ENCODE results near the gene ARL11. TPM values are rescaled to one million over a fixed set of nuclear protein-coding genes. Genes with fewer than 3 reads are reported as not detected.
"Not testable (repeated sequence)": the region's sequence is repeated elsewhere in the genome, so short reads cannot be mapped to it uniquely, and the experiment has no call there.

ARL11 gene
- total and polyA plus RNA-seq, 4 donors: 0.08 to 1.8 (median 1.4) TPM

GRCh38 chr13:49606747-49607648 lies 21.3 kb upstream of the ARL11 start:
- H3K9me3 ChIP-seq (ENCODE audit: control insufficient read depth, low read length): no peaks in the 10 kb centered on the region
- no peak overlapping the region for H3K27ac ChIP-seq (ENCODE audit: low read depth in 1 of 2, low read length in 2 of 2)
- intact Hi-C loops (cut with DNase I): loop anchor here (5.0 to 10.0 kb wide), 5 partner anchors 55 to 305 kb away; partner anchors contain the start of gene PHF11 (in 1 of the 2)
- ATAC-seq (ENCODE audit: low FRiP score): peak; percentile 93
- WGBS, 2 donors: 26% methylated on average over 15 of the region's 15 CpGs
- peak; percentile 93 to 94 for DNase-seq
- no peaks in the 10 kb centered on the region for H3K4me1 ChIP-seq (ENCODE audit: control insufficient read depth in 1 of 2, insufficient read depth in 2 of 2, low read length in 2 of 2)
- H3K4me3 ChIP-seq (ENCODE audit: low read length in 2 of 2): peak overlapping the region in 1 of 2 donors; percentile 31
- no peaks in the 10 kb centered on the region for H3K27me3 ChIP-seq (ENCODE audit: control insufficient read depth in 1 of 2, insufficient read depth in 2 of 2, low read length in 1 of 2)
- no peaks in the 10 kb centered on the region for H3K36me3 ChIP-seq (ENCODE audit: control insufficient read depth in 1 of 2, insufficient read depth in 2 of 2, low read length in 1 of 2)

GRCh38 chr13:49607761-49608160 lies 20.5 kb upstream of the ARL11 start:
- H3K27ac ChIP-seq (ENCODE audit: low read depth in 1 of 2, low read length in 2 of 2): no peak overlapping the region
- whole genome bisulfite sequencing, 2 donors: 25 to 30% methylated on average over 5 of the region's 5 CpGs
- DNase-seq (no peak), ATAC-seq (ENCODE audit: low FRiP score) (no peak)
- intact Hi-C loops (cut with DNase I): loop anchor here (5.0 to 10.0 kb wide), 5 partner anchors 55 to 305 kb away; partner anchors contain the start of gene PHF11 (in 1 of the 2)
- no peak overlapping the region for H3K4me3 ChIP-seq (ENCODE audit: low read length in 2 of 2)
- no peaks in the 10 kb centered on the region for H3K4me1 ChIP-seq (ENCODE audit: control insufficient read depth in 1 of 2, insufficient read depth in 2 of 2, low read length in 2 of 2)
- H3K9me3 ChIP-seq (ENCODE audit: control insufficient read depth, low read length): no peaks in the 10 kb centered on the region
- H3K27me3 ChIP-seq (ENCODE audit: control insufficient read depth in 1 of 2, insufficient read depth in 2 of 2, low read length in 1 of 2): no peaks in the 10 kb centered on the region
- no peaks in the 10 kb centered on the region for H3K36me3 ChIP-seq (ENCODE audit: control insufficient read depth in 1 of 2, insufficient read depth in 2 of 2, low read length in 1 of 2)

- H3K9me3 ChIP-seq (ENCODE audit: control insufficient read depth, low read length): no peaks in the 10 kb centered on the region
- ATAC-seq (ENCODE audit: low FRiP score): no peak
- 95 to 100% methylated on average over 1 of the region's 1 CpG for WGBS, 2 donors
- no peaks in the 10 kb centered on the region for H3K36me3 ChIP-seq (ENCODE audit: control insufficient read depth in 1 of 2, insufficient read depth in 2 of 2, low read length in 1 of 2)
- H3K27ac ChIP-seq (ENCODE audit: low read depth in 1 of 2, low read length in 2 of 2): no peak overlapping the region
- no peak overlapping the region for H3K4me3 ChIP-seq (ENCODE audit: low read length in 2 of 2)
- H3K27me3 ChIP-seq (ENCODE audit: control insufficient read depth in 1 of 2, insufficient read depth in 2 of 2, low read length in 1 of 2): no peaks in the 10 kb centered on the region
- H3K4me1 ChIP-seq (ENCODE audit: control insufficient read depth in 1 of 2, insufficient read depth in 2 of 2, low read length in 2 of 2): no peaks in the 10 kb centered on the region
- no peak for DNase-seq
- intact Hi-C loops (cut with DNase I): loop anchor here (5.0 to 10.0 kb wide), 5 partner anchors 56 to 306 kb away; partner anchors contain the start of gene PHF11 (in 1 of the 2)
Measured at GRCh38 chr13:49608651-49609331, 19.5 kb upstream of the ARL11 start.

- ATAC-seq (ENCODE audit: low FRiP score) (no peak), DNase-seq (no peak)
- Histone ChIP-seq H3K27ac (ENCODE audit: low read depth in 1 of 2, low read length in 2 of 2) (no peak overlapping the region), H3K4me3 (ENCODE audit: low read length in 2 of 2) (no peak overlapping the region), H3K36me3 (ENCODE audit: control insufficient read depth in 1 of 2, insufficient read depth in 2 of 2, low read length in 1 of 2) (no peaks in the 10 kb centered on the region), H3K27me3 (ENCODE audit: control insufficient read depth in 1 of 2, insufficient read depth in 2 of 2, low read length in 1 of 2) (no peaks in the 10 kb centered on the region), H3K9me3 (ENCODE audit: control insufficient read depth, low read length) (no peaks in the 10 kb centered on the region), H3K4me1 (ENCODE audit: control insufficient read depth in 1 of 2, insufficient read depth in 2 of 2, low read length in 2 of 2) (no peaks in the 10 kb centered on the region)
- intact Hi-C loops (cut with DNase I): no loop called here
- WGBS, 2 donors: 90 to 95% methylated on average over 1 of the region's 1 CpG
Measured at GRCh38 chr13:49610176-49610575, 18.1 kb upstream of the ARL11 start.

GRCh38 chr13:49612042-49612441 lies 16.3 kb upstream of the ARL11 start:
- H3K4me3 ChIP-seq (ENCODE audit: low read length in 2 of 2); DNase-seq; H3K36me3 ChIP-seq (ENCODE audit: control insufficient read depth in 1 of 2, insufficient read depth in 2 of 2, low read length in 1 of 2); H3K27me3 ChIP-seq (ENCODE audit: control insufficient read depth in 1 of 2, insufficient read depth in 2 of 2, low read length in 1 of 2); H3K27ac ChIP-seq (ENCODE audit: low read depth in 1 of 2, low read length in 2 of 2); intact Hi-C loops (cut with DNase I); ATAC-seq (ENCODE audit: low FRiP score); H3K9me3 ChIP-seq (ENCODE audit: control insufficient read depth, low read length); H3K4me1 ChIP-seq (ENCODE audit: control insufficient read depth in 1 of 2, insufficient read depth in 2 of 2, low read length in 2 of 2): not testable (repeated sequence)
- WGBS, 2 donors: 96 to 98% methylated on average over 3 of the region's 3 CpGs

- WGBS, 2 donors: 42 to 43% methylated on average over 8 of the region's 8 CpGs
- peak overlapping the region in 1 of 2 donors; percentile 27 for H3K27ac ChIP-seq (ENCODE audit: low read depth in 1 of 2, low read length in 2 of 2)
- no peaks in the 10 kb centered on the region for H3K4me1 ChIP-seq (ENCODE audit: control insufficient read depth in 1 of 2, insufficient read depth in 2 of 2, low read length in 2 of 2)
- DNase-seq: no peak
- intact Hi-C loops (cut with DNase I): no loop called here
- H3K27me3 ChIP-seq (ENCODE audit: control insufficient read depth in 1 of 2, insufficient read depth in 2 of 2, low read length in 1 of 2): no peaks in the 10 kb centered on the region
- H3K36me3 ChIP-seq (ENCODE audit: control insufficient read depth in 1 of 2, insufficient read depth in 2 of 2, low read length in 1 of 2): no peaks in the 10 kb centered on the region
- no peak overlapping the region for H3K4me3 ChIP-seq (ENCODE audit: low read length in 2 of 2)
- no peaks in the 10 kb centered on the region for H3K9me3 ChIP-seq (ENCODE audit: control insufficient read depth, low read length)
- ATAC-seq (ENCODE audit: low FRiP score): no peak
Measured at GRCh38 chr13:49615836-49616675, 12.3 kb upstream of the ARL11 start.

GRCh38 chr13:49616676-49617065 lies 11.6 kb upstream of the ARL11 start:
- intact Hi-C loops (cut with DNase I): no loop called here
- no peak overlapping the region for H3K27ac ChIP-seq (ENCODE audit: low read depth in 1 of 2, low read length in 2 of 2)

GRCh38 chr13:49620170-49620621 lies 8.1 kb upstream of the ARL11 start:
- 51 to 74% methylated on average over 22 of the region's 22 CpGs for WGBS, 2 donors
- no peak for DNase-seq
- no peak for ATAC-seq (ENCODE audit: low FRiP score)
- H3K27ac ChIP-seq (ENCODE audit: low read depth in 1 of 2, low read length in 2 of 2): no peak overlapping the region
- H3K4me3 ChIP-seq (ENCODE audit: low read length in 2 of 2): no peak overlapping the region
- no peaks in the 10 kb centered on the region for H3K9me3 ChIP-seq (ENCODE audit: control insufficient read depth, low read length)
- H3K4me1 ChIP-seq (ENCODE audit: control insufficient read depth in 1 of 2, insufficient read depth in 2 of 2, low read length in 2 of 2): no peaks in the 10 kb centered on the region
- intact Hi-C loops (cut with DNase I): no loop called here
- H3K36me3 ChIP-seq (ENCODE audit: control insufficient read depth in 1 of 2, insufficient read depth in 2 of 2, low read length in 1 of 2): no peaks in the 10 kb centered on the region
- no peaks in the 10 kb centered on the region for H3K27me3 ChIP-seq (ENCODE audit: control insufficient read depth in 1 of 2, insufficient read depth in 2 of 2, low read length in 1 of 2)

More at GRCh38 chr13:49616676-49617065, 11.6 kb upstream of the ARL11 start:
- Histone ChIP-seq H3K9me3 (ENCODE audit: control insufficient read depth, low read length) (no peaks in the 10 kb centered on the region), H3K36me3 (ENCODE audit: control insufficient read depth in 1 of 2, insufficient read depth in 2 of 2, low read length in 1 of 2) (no peaks in the 10 kb centered on the region), H3K27me3 (ENCODE audit: control insufficient read depth in 1 of 2, insufficient read depth in 2 of 2, low read length in 1 of 2) (no peaks in the 10 kb centered on the region), H3K4me3 (ENCODE audit: low read length in 2 of 2) (no peak overlapping the region), H3K4me1 (ENCODE audit: control insufficient read depth in 1 of 2, insufficient read depth in 2 of 2, low read length in 2 of 2) (no peaks in the 10 kb centered on the region)
- no peak for DNase-seq
- no peak for ATAC-seq (ENCODE audit: low FRiP score)
- WGBS, 2 donors: 71 to 80% methylated on average over 3 of the region's 3 CpGs
